HG03521 (cell line): ENCODE data around the gene CES1.
"Not testable (repeated sequence)": the region's sequence is repeated elsewhere in the genome, so short reads cannot be mapped to it uniquely, and the experiment has no call there.

Source experiments
- ATAC-seq: cut with Tn5 transposase; IDR thresholded peaks from one replicate; pipeline ENCODE4 v1.9.1; 2021; ENCODE audit warnings: mild to moderate bottlenecking, moderate library complexity; ENCODE audit not compliant: unreplicated experiment

The CES1 gene

GRCh38 chr16:55832425-55832772 is 497 bp downstream of the CES1 start:
- ATAC-seq, result no peak

GRCh38 chr16:55830658-55831294 is 2.1 kb downstream of the CES1 start:
- ATAC-seq, result no peak

- ATAC-seq, result not testable (repeated sequence)
Observed at GRCh38 chr16:55829232-55829631, 3.7 kb downstream of the CES1 start.

GRCh38 chr16:55828680-55829079 is 4.2 kb downstream of the CES1 start:
- no peak for ATAC-seq

GRCh38 chr16:55825115-55825728 is 7.7 kb downstream of the CES1 start:
- no peak for ATAC-seq

GRCh38 chr16:55824473-55825000 is 8.4 kb downstream of the CES1 start:
- ATAC-seq, result no peak

- no peak for ATAC-seq
Observed at GRCh38 chr16:55822280-55822810, 10.6 kb downstream of the CES1 start.

- ATAC-seq, result no peak
Observed at GRCh38 chr16:55821210-55821609, 11.7 kb downstream of the CES1 start.

GRCh38 chr16:55820615-55821014 is 12.3 kb downstream of the CES1 start:
- ATAC-seq, result no peak

GRCh38 chr16:55817236-55817912 is 15.5 kb downstream of the CES1 start:
- ATAC-seq, result no peak

GRCh38 chr16:55816222-55816621 is 16.7 kb downstream of the CES1 start:
- not testable (repeated sequence) for ATAC-seq

GRCh38 chr16:55815320-55815719 is 17.6 kb downstream of the CES1 start:
- ATAC-seq, result no peak

GRCh38 chr16:55814174-55814573 is 18.7 kb downstream of the CES1 start:
- not testable (repeated sequence) for ATAC-seq

GRCh38 chr16:55813730-55814129 is 19.2 kb downstream of the CES1 start:
- ATAC-seq, result not testable (repeated sequence)

- no peak for ATAC-seq
Observed at GRCh38 chr16:55812951-55813350, 19.9 kb downstream of the CES1 start.

GRCh38 chr16:55811811-55812210 is 21.1 kb downstream of the CES1 start:
- ATAC-seq, result no peak

- no peak for ATAC-seq
Observed at GRCh38 chr16:55810451-55810961, 22.4 kb downstream of the CES1 start.

GRCh38 chr16:55809851-55810250 is 23.0 kb downstream of the CES1 start:
- ATAC-seq, result no peak

GRCh38 chr16:55809386-55809785 is 23.5 kb downstream of the CES1 start:
- no peak for ATAC-seq

- not testable (repeated sequence) for ATAC-seq
Observed at GRCh38 chr16:55808286-55808685, 24.6 kb downstream of the CES1 start.

GRCh38 chr16:55805104-55805503 is 27.8 kb downstream of the CES1 start:
- not testable (repeated sequence) for ATAC-seq

GRCh38 chr16:55803681-55804080 is 29.2 kb downstream of the CES1 start:
- not testable (repeated sequence) for ATAC-seq
